H7 (cell line): Measurements from ENCODE around the gene NLGN1. TPM values are rescaled to one million over a fixed set of nuclear protein-coding genes. Genes with fewer than 3 reads are reported as not detected.

Experiments
- DNase-seq: peaks from one replicate; pipeline ENCODE4 v3.0.0; 2012
- H3K27me3 ChIP-seq: 2 replicates; pipeline ENCODE4 v1.6.0; 2011; ENCODE audit warnings: mild to moderate bottlenecking, low read length; ENCODE audit not compliant: control insufficient read depth, insufficient read depth
- H3K36me3 ChIP-seq: replicated peaks from 2 replicates; pipeline ENCODE4 v1.5.1; 2011; ENCODE audit warnings: low read length; ENCODE audit not compliant: control insufficient read depth, insufficient read depth
- H3K4me3 ChIP-seq: 2 replicates; pipeline ENCODE4 v1.5.1; 2011; ENCODE audit warnings: low read depth, mild to moderate bottlenecking, control low read depth, low read length, moderate library complexity; ENCODE audit not compliant: insufficient read depth
- total RNA-seq: library from RNA; depleted of rRNA; stranded (reverse); fragments of >200 nt; shearing (Covaris generic); gene quantifications from 2 replicates; pipeline ENCODE4 v1.2.3, GENCODE V29; 2014

Gene NLGN1
- total RNA-seq, 1 experiment from 2014 or later = 7.1 TPM

DNA sequence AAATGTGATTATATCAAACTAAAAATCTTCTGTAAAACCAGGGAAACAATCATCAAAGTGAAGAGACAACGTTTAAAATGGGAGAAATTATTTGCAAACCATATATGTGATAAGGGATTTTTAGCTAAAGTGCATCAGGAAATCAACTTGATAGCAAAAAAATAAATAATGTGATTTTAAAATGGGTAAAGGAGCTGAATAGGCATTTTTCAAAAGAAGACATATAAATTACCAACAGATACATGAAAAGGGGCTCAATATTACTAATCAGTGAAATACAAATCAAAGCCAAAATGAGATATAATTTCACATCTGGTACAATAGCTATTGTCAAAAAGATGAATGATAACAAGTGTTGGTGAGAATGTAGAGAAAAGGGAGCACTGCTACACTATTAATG is 924.0 kb downstream of the NLGN1 start:
- H3K4me3 ChIP-seq = no peak overlapping the region
- no peak for DNase-seq
- no peaks in the 10 kb centered on the region for H3K36me3 ChIP-seq
- H3K27me3 ChIP-seq = no peaks in the 10 kb centered on the region

- H3K4me3 ChIP-seq = no peak overlapping the region
- DNase-seq = no peak
- no peaks in the 10 kb centered on the region for H3K36me3 ChIP-seq
- H3K27me3 ChIP-seq = no peaks in the 10 kb centered on the region
Observed at GRCh38 chr3:174322789-174323188, 925.2 kb downstream of the NLGN1 start.

- no peaks in the 10 kb centered on the region for H3K27me3 ChIP-seq
- H3K4me3 ChIP-seq = no peak overlapping the region
- DNase-seq = no peak
- no peaks in the 10 kb centered on the region for H3K36me3 ChIP-seq
Observed at GRCh38 chr3:174325171-174325570, 927.6 kb downstream of the NLGN1 start.

DNA sequence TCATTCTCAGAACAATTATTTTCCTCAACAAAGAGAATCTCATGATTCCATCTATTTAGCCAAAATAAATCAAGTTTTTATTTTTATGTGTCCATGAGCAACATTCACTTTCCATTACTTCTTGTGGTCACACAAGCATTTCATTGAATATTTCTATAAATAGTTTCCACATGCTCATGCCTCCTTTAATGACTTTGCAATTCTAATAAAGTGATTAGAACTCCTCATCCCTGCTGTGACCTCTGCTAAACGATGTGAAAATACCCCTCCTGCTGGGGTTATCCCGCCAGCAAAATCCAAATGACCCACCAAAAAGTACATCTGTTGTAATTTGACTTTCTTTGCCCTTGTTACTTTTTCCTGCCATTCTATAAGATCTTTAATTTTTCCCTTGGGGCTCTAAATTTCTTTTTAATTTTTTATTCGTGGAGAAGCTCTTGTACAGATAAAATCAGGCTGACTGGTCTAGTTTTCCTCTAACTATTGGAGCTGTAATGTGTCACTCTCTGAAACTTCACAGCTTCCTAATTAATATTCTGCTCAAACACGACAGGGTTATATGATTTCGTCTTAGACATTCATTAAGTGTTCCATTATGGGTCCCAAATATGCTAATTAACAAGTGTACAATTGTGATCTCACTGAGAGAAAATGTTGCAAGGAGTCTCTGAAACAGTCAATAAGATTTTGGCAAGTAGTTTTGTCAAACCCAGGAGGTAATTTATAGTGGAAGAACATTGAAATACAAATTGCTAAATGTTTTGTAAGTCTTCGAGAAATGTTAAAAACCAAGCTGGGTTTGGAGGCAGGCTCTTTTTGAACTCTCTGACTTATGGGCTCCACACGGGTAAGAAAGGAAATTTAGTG is 928.5 kb downstream of the NLGN1 start:
- DNase-seq = no peak
- Histone ChIP-seq H3K4me3 (no peak overlapping the region), H3K36me3 (no peaks in the 10 kb centered on the region), H3K27me3 (no peaks in the 10 kb centered on the region)

- H3K4me3 ChIP-seq = no peak overlapping the region
- H3K27me3 ChIP-seq = no peaks in the 10 kb centered on the region
- no peaks in the 10 kb centered on the region for H3K36me3 ChIP-seq
- no peak for DNase-seq
Observed at GRCh38 chr3:174329321-174329720, 931.8 kb downstream of the NLGN1 start.

GRCh38 chr3:174330303-174330702 is 932.8 kb downstream of the NLGN1 start:
- Histone ChIP-seq H3K36me3 (no peaks in the 10 kb centered on the region), H3K4me3 (no peak overlapping the region), H3K27me3 (no peaks in the 10 kb centered on the region)
- no peak for DNase-seq

GRCh38 chr3:174331095-174331800 is 933.7 kb downstream of the NLGN1 start:
- Histone ChIP-seq H3K36me3 (no peaks in the 10 kb centered on the region), H3K27me3 (no peaks in the 10 kb centered on the region), H3K4me3 (no peak overlapping the region)
- no peak for DNase-seq

DNA sequence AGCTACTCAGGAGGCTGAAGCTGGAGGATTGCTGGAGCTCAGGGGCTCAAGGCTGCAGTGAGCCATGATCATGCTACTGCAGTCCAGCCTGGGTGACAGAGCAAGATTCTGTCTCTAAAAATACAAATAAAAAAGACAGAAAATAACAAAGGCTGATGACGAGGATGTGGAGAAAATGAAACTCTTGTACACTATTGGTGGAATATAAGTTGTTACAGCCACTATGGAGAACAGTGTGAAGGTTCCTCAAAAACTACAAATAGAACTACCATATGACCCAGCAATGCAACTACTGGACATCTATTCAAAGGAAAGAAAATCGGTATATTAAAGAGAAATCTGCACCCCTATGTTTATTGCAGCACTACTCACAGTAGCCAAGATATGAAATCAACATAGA is 934.8 kb downstream of the NLGN1 start:
- DNase-seq = no peak
- Histone ChIP-seq H3K4me3 (no peak overlapping the region), H3K27me3 (no peaks in the 10 kb centered on the region), H3K36me3 (no peaks in the 10 kb centered on the region)

DNA sequence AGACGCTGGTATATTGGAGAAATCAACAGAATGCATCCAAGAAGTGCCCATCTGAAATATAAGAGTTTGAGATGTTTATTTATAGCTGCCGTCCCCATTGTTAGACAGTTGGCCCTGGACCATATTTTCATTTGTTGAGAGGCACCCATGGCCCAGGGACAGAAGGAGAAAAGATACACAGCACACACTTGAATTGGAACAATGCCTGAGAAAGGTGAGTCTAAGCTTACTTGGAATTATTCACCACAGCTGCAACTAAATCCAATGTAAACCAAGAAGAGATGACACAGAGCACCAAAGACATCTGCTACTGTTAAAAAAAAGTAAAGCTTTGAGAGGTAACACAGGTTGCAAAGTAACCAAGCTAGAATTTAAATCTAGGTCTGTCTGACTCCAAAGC is 936.1 kb downstream of the NLGN1 start:
- H3K4me3 ChIP-seq = no peak overlapping the region
- H3K36me3 ChIP-seq = no peaks in the 10 kb centered on the region
- DNase-seq = no peak
- no peaks in the 10 kb centered on the region for H3K27me3 ChIP-seq

DNA sequence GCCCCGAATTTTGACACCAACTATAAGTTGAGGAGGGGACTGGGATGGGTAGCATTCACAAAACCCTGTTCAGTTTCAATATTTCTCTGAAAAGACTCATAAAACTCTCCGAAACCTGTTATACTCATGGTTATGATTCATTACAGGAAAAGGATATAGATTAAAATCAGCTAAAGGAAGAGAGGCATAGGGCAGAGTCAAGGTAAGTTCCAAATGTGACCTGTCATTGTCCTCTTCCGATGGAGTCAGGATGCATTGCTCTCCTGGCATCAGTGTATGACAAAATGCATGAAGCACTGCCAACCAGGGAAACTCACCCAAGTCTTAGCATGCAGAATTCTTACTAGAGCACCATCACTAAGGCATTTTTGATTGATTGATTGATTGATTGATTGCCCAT is 936.6 kb downstream of the NLGN1 start:
- no peaks in the 10 kb centered on the region for H3K36me3 ChIP-seq
- no peak for DNase-seq
- no peaks in the 10 kb centered on the region for H3K27me3 ChIP-seq
- H3K4me3 ChIP-seq = no peak overlapping the region

DNA sequence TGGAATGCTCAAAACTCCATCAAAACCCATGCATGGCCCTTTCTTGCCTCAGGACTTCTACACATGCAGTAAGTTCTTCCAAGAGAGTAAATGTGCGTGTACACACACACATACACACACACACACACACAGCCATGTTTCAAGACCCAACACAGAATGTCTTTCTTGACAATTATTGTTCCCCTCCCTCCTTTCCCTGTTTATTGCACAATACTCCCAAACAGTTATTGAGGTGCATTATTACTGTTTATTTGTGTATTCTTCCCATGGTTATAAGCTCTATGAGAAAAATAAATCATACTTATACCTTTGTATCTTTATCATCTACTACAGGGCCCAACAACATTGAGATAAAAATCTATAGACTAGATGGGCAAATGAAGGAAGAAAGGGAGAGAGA is 937.8 kb downstream of the NLGN1 start:
- H3K4me3 ChIP-seq = no peak overlapping the region

GRCh38 chr3:174335910-174336309 is 938.4 kb downstream of the NLGN1 start:
- Histone ChIP-seq H3K27me3 (no peaks in the 10 kb centered on the region), H3K4me3 (no peak overlapping the region), H3K36me3 (no peaks in the 10 kb centered on the region)
- DNase-seq = no peak

More for the DNA sequence above, 937.8 kb downstream of the NLGN1 start:
- Histone ChIP-seq H3K36me3 (no peaks in the 10 kb centered on the region), H3K27me3 (no peaks in the 10 kb centered on the region)
- DNase-seq = no peak
